Fibroblast of the aortic adventitia (primary cell): ENCODE measurements around the gene ATG16L1. TPM values are rescaled to one million over a fixed set of nuclear protein-coding genes. Genes with fewer than 3 reads are reported as not detected.

Source experiments
- DNase-seq: peaks from one replicate; pipeline ENCODE4 v3.0.0-alpha.2; 2010; ENCODE audit warnings: low read depth
- H3K4me3 ChIP-seq: 2 replicates; pipeline ENCODE4 v1.5.1; 2011; ENCODE audit warnings: low read depth, mild to moderate bottlenecking, control low read depth, low read length, moderate library complexity
- CTCF ChIP-seq: IDR thresholded peaks from 2 replicates; pipeline ENCODE4 v1.5.1; 2011; ENCODE audit warnings: mild to moderate bottlenecking, low read length, control low read depth, inconsistent platforms; ENCODE audit not compliant: insufficient read depth
- total RNA-seq: library from RNA; depleted of rRNA; stranded (reverse); fragments of >200 nt; gene quantifications from 2 replicates; pipeline ENCODE4 v1.2.3, GENCODE V29; 2012; ENCODE audit warnings: low replicate concordance

Gene ATG16L1
- total RNA-seq, 1 donor, result 28.6 TPM

GRCh38 chr2:233307565-233307964 is 56.1 kb downstream of the ATG16L1 start, which contains the start of gene SAG:
SAG (plus strand) TSS chr2:233307816; CDS start chr2:233309190, 1,374 bp downstream.
- DNase-seq, result no peak
- no peak within 1 kb of the TSS for H3K4me3 ChIP-seq
- no peak for TF ChIP-seq CTCF

DNA sequence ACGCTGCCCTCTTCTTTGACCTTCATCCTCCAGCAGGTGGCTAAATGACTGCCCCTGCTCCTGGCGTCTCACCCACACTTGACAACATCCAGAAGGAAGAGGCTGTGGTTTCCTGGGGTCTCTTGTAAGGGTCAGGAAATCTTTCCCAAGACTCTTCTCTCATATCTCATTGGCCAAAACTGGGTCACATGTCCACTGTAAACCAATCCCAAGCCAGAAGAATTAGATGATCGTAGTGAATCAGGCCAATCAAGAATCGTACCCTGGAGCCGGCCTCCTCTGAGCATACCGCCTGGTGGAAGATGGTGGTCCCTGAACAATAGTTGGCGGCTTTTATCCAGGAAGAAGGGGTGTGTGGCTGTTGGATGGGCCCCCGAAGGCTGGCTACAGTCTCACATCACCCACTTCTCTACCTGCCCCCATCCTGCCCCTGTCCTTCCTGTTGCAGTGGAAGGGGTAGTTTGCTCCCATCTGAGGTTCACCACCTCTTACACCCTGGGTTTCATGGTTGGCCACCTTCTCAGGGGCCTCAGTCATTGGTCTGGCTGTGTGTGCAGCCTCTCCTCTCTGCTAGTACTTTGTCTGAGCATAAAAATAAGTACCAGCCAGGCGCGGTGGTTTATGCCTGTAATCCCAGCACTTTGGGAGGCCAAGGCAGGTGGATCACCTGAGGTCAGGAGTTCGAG is 59.9 kb downstream of the ATG16L1 start:
- no peak overlapping the region for H3K4me3 ChIP-seq
- no peak for DNase-seq
- no peak for TF ChIP-seq CTCF

DNA sequence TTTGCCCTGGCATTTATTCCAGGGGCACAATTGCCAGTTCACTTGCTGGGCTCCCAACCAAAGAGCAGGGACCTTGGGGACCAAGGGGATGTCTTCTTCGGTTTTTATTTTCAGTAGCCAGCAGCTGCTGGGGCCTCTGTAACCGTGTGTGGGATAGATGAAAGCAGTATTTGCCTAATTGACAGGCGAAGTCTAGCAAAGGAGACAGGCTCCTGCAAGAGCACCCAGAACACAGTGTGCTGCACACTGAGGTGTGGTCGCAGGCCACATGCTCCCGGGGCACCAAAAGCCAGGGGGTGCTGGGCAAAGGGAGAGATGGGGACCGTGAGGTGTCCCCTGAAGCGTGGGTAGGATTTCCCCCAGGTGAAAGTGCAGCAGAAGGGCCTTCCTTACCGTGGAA is 61.4 kb downstream of the ATG16L1 start:
- H3K4me3 ChIP-seq, result no peak overlapping the region
- no peak for TF ChIP-seq CTCF
- DNase-seq, result no peak

DNA sequence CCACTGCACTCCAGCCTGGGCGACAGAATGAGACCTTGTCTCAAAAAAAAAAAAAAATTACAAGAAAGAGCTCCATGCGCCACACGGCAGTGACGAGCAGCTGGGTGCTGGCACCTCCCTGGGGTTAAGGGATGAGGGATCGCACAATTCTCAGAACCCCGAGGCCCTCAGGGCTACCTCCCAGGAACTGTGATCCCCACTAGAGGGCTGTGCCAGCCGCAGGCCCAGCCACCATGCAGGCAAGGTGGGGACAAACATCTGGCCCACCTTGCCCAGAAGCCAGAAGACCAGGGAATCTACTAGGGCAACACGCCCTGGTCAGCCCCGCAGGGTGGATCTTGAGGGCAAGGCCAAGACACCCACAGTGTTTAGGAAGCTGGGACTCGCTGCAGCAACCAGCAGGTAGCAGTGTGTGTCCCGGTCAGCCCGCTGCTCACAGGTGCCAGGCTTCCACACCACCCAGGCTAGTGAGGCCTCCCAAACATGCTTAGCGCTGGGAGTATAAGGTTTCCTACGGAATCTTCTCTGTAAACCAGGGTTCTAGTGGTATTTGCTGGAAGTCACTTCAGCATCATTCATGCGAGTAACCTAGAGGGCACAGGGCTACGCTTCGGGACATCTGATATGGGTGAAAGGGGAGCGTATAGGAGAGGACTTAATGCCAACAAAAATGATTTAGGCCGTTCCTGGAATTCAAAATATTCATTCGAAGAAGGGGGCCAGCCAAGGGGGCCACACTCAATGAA is 62.9 kb downstream of the ATG16L1 start:
- no peak for DNase-seq
- no peak for TF ChIP-seq CTCF
- H3K4me3 ChIP-seq, result no peak overlapping the region

GRCh38 chr2:233317196-233317943 is 65.9 kb downstream of the ATG16L1 start:
- H3K4me3 ChIP-seq, result no peak overlapping the region
- no peak for TF ChIP-seq CTCF
- no peak for DNase-seq

DNA sequence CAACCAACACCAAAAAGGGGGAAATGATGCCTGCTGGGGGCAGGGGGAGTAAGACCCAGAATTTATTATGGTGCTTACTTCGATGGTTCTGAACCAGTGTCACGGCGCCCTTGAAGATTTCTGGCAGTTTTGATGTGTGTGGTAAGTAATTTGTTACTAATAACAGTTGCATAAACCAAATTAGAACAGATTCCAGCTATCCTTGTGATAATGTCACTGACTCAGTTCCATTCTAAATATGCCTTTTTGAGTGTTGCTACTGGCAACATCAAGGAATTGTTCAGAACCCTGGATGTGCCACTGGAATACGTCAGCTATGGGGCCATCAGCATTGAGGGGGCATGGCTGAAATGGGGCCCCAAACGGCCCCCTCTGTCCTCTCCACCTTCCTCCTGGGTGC is 67.8 kb downstream of the ATG16L1 start:
- DNase-seq, result no peak
- no peak overlapping the region for H3K4me3 ChIP-seq
- TF ChIP-seq CTCF, result no peak
